Head of caudate nucleus (tissue), 42 donors: Measurements from ENCODE around the gene GTPBP4.
"Not testable (repeated sequence)": the region's sequence is repeated elsewhere in the genome, so short reads cannot be mapped to it uniquely, and the experiment has no call there.

Experiments
- DNase-seq, 42 donors: peaks; one replicate each; pipeline versions ENCODE4 v3.0.0 to v3.0.0-alpha.2; 2020 to 2021; ENCODE audit warnings: mixed read lengths in 7 of 42
- intact Hi-C: fragments of 100-400 bp; cut with DNase I; formaldehyde crosslinking; loops from one replicate; pipeline ENCODE4 v1.15.0; 2022

Gene GTPBP4

GRCh38 chr10:1044964-1045363, 56.7 kb downstream of the GTPBP4 start:
- intact Hi-C loops, result loop anchor here (5.0 kb wide), 1 partner anchor 113 kb away; the partner anchor contains the start of gene LARP4B
- DNase-seq, result no peak

DNA sequence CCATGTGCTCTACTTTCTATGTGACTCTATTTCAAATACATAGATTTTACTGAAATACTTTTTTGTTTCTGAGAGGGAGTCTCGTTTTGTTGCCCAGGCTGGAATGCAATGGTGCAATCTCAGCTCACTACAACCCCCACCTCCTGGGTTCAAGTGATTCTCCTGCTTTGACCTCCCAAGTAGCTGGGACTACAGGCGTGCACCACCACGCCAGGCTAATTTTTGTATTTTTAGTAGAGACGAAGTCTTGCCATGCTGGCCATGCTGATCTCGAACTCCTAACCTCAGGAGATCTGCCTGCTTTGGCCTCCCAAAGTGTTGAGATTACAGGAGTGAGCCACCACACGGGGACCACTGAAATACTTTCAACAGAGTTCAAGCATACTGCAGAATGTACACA, 57.2 kb downstream of the GTPBP4 start:
- intact Hi-C loops, result loop anchor here (5.0 kb wide), 1 partner anchor 113 kb away; the partner anchor contains the start of gene LARP4B

DNA sequence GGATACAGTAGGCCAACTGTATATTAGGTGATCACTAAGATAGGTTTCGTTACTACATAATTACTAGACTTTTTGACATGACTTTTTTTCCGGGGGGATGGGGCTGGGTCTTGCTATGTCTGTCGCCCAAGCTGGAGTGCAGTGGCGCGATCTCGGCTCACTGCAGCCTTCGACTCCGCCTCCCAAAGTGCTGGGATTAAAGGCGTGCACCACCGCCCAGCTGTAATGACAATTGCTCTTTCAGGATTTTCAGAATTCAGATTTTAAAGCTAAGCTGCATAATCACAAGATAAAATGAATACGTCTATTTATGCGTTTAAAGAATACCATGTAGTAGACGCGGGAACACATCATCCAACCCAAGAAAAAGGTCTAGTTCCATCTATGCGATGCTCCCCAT, 59.7 kb downstream of the GTPBP4 start:
- peak in 12 of 42 donors; percentile 11 to 53 (median 26) for DNase-seq
- intact Hi-C loops, result loop anchor here (5.0 kb wide), 1 partner anchor 116 kb away; the partner anchor contains the start of gene LARP4B

More for the DNA sequence above, 57.2 kb downstream of the GTPBP4 start:
- DNase-seq, result no peak

- intact Hi-C loops, result loop anchor here (5.0 kb wide), 1 partner anchor 116 kb away; the partner anchor contains the start of gene LARP4B
- DNase-seq, result peak in 28 of 42 donors; percentile 15 to 67 (median 48)
These were observed 60.1 kb downstream of the GTPBP4 start for GRCh38 chr10:1048349-1048731.

GRCh38 chr10:1048732-1049424, 60.6 kb downstream of the GTPBP4 start, which contains the start of gene IDI1:
IDI1 (minus strand) TSS chr10:1049119; CDS start chr10:1049003, 116 bp downstream.
- intact Hi-C loops, result loop anchor here (5.0 kb wide), 1 partner anchor 117 kb away; the partner anchor contains the start of gene LARP4B

DNA sequence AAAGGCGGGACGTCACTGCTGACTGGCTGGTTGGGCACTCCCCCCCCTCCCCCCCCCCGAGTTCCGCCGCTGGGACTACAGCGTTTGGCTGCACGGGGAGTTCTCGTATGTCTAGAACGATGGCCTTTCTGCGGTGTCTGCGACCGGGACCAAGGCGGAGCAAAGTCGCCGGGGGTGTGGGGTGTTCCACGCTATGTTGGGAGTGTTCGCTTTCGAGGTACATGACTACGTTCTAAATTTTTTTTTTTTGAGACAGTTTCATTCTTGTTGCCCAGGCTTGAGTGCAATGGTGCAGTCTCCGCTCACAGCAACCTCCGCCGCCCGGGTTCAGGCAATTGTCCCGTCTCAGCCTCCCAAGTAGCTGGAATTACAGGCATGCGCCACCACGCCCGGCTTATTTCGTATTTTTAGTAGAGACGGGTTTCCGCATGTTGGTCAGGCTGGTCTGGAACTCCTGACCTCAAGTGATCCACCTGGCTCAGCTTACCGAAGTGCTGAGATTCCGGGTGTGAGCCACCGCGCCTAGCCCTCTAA, 61.3 kb downstream of the GTPBP4 start:
- peak in 3 of 42 donors; percentile 18 to 57 (median 44) for DNase-seq
- intact Hi-C loops, result loop anchor here (5.0 kb wide), 1 partner anchor 117 kb away; the partner anchor contains the start of gene LARP4B

More at GRCh38 chr10:1048732-1049424, 60.6 kb downstream of the GTPBP4 start, which contains the start of gene IDI1:
- peak; percentile 95 to 99 (median 98) for DNase-seq

GRCh38 chr10:1050145-1050544, 61.9 kb downstream of the GTPBP4 start:
- DNase-seq, result no peak
- intact Hi-C loops, result no loop called here

GRCh38 chr10:1050554-1050953, 62.3 kb downstream of the GTPBP4 start:
- DNase-seq, result no peak
- intact Hi-C loops, result no loop called here

GRCh38 chr10:1054684-1055083, 66.5 kb downstream of the GTPBP4 start:
- no peak for DNase-seq
- intact Hi-C loops, result no loop called here

DNA sequence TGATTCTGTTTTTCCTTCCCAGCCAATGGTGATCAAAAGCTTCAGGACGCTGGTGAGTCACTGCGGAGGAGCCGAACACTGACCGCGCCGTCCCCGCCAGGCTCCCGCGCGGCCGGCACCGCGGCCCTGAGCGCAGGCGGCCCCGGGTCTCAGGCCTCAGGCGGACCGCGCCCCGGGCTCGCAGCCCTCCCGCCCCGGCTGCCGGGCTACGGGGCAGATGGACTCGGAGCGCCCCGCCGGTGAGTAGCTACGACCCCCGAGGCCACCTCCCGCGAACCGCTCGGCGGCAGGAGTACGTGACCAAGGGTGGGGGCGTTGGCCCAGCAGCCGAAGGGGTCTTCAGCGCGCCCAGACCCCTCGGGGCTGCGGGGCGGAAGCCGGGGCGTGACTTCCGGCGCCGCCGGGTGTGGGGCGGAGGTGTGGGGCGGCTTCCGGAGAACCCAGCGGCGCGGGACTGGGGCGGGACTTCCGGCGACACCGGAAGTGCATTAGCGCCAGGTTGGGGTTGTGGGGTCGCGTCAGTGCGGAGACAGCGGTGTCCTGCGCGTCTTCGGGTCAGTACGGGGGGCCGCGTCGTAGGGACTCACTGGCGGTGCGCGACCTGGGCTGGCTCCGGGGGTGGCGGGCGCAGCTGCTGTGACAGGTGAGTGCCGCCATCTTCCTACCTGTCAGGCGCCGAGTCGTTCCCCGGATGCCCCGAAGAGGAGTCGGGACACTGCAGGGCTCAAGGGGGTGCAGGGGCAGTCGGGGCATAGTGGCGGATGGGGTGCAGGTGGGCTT, 68.3 kb downstream of the GTPBP4 start, which contains the start of gene WDR37:
TSS of gene WDR37 (plus strand) at position 60 of the 780 bp plus-strand sequence. CDS start 15,771 bp downstream, outside the sequence.
- peak; percentile 67 to 96 (median 90) for DNase-seq
- intact Hi-C loops, result loop anchor here (1.0 kb wide), 1 partner anchor 68 kb away; the partner anchor contains the start of gene GTPBP4

DNA sequence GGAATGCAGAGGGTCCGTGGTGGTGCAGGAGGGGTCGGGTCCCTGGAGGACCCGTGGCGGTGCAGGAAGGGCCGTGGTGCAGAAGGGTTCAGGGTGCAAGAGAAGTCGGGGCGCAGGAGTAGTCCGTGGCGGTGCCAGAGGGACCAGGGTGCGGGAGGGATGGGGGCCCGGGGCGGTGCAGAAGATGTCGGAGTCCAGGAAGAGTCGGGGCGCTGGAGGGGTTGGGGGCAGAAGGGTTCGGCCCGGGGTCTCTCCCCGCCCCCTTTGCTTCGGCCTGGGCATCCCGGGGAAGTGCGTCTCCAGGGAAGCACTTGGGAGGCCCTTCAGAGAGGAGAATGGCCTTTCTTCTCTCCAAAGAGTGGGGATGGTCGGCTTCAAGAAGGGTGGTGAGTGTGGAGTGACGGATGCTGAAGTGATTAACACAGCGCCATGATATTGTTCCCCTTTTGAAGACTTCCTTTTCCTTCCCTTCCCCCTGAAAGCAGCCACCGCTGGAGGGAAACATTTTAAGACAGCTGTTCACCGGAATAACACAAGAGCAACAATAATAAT, 68.9 kb downstream of the GTPBP4 start:
- no peak for DNase-seq
- intact Hi-C loops, result no loop called here

DNA sequence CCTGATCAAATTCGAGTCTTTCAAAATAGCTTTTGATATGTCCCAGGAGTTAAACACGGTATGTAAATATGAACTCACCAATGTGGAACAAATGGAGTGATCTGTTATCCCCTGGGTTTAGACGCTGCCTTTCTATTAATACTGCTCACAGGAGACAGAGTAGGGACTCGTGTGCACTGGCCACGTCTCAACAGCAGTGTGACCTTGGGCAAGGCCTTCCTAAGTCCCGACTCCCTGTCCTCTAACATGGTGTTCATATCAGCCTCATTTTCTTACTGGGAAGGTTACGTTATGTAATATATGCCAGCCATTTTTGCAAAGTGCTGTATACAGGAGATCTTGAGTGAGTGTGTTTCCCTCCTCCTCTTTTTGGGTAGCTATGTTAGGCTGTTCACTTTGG, 69.8 kb downstream of the GTPBP4 start:
- no peak for DNase-seq
- intact Hi-C loops, result no loop called here

DNA sequence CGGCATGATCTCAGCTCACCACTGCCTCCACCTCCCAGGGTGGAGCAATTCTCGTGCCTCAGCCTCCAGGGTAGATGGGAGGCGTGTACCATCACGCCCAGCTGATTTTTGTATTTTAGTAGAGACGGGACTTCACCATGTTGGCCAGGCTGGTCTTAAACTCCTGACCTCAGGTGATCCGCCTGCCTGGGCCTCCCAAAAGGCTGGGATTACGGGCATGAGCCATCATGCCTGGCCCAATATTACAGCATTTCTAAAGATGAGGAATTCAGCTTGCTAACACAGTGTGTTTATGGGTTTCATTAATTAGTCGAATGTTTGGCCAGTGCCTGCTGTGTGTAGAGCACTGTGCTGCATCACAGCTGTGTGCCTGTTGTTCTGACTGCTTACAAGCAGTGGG, 71.7 kb downstream of the GTPBP4 start:
- intact Hi-C loops, result no loop called here
- no peak for DNase-seq

- no peak for DNase-seq
- intact Hi-C loops, result no loop called here
These were observed 73.9 kb downstream of the GTPBP4 start for GRCh38 chr10:1061930-1062774.

DNA sequence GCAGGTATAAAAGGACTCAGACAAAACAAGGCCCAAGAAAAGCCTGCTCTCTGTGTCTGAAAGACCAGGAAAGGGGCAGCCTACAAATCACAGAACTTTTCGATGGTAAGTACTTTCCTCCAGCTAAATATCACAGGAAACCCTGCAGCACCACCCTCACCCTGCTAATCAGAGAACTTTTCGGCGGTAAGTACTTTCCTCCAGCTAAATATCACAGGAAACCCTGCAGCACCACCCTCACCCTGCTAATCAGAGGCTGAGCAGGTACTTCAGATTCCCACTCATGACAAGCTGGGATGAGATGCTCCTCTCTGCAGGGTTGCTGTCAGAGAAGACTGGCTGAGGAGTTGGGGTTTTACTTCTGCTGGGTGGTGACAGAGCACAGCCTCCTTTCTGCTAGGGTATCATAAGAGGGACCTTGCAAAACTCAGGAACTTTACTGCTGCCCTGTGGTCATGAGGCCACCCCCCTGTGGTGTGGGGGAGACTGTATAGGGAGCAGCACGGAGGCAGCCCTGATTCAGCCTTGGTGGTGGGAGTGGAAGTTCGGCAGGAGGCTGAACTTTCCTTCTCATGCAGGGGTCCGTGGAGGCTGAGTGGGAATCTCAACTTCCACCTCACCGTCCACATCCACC, 75.1 kb downstream of the GTPBP4 start:
- intact Hi-C loops, result no loop called here
- DNase-seq, result peak in 23 of 42 donors; percentile 15 to 85 (median 55)

DNA sequence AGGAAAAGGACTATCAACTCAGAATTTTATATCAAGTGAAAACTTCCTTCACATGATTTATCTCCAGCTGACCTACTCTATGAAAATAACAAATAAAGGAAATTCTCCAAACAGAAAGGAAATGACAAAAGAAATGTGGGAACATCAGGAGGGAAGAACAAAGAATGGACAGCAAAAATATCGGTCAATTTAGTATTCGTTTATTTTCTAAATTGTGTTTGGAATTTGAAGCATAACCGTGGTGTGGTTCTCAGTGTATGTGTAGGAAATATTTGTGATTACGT, 76.7 kb downstream of the GTPBP4 start:
- DNase-seq, result no peak
- intact Hi-C loops, result no loop called here

DNA sequence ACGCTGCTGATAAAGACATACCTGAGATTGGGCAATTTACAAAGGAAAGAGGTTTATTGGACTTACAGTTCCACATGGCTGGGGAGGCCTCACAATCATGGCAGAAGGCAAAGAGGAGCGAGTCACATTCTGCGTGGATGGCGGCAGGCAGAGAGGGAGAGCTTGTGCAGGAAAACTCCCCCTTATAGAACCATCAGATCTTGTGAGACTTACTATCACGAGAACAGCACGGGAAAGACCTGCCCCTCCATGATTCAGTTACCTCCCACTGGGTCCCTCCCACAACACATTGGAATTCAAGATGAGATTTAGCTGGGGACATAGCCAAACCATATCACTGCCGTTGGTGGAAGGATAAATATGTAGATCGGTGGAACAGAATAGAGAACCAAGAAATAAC, 78.5 kb downstream of the GTPBP4 start:
- intact Hi-C loops, result not testable (repeated sequence)
- DNase-seq, result peak in 13 of 42 donors; percentile 17 to 66 (median 38)
